ENCODE results near the gene NKX2-8. TPM values are rescaled to one million over a fixed set of nuclear protein-coding genes. Genes with fewer than 3 reads are reported as not detected.
"Not testable (repeated sequence)": the region's sequence is repeated elsewhere in the genome, so short reads cannot be mapped to it uniquely, and the experiment has no call there.

The NKX2-8 gene
- total RNA-seq, 1 donor from 2014 or later: not detected

GRCh38 chr14:36580141-36580855 lies 2.1 kb downstream of the NKX2-8 start:
- DNase-seq (ENCODE audit: low read depth): no peak

- no peak for DNase-seq (ENCODE audit: low read depth)
These were observed 2.8 kb downstream of the NKX2-8 start for GRCh38 chr14:36579573-36580140.

GRCh38 chr14:36579001-36579555 lies 3.3 kb downstream of the NKX2-8 start:
- DNase-seq (ENCODE audit: low read depth): no peak

- no peak for DNase-seq (ENCODE audit: low read depth)
These were observed 12.3 kb downstream of the NKX2-8 start for GRCh38 chr14:36570065-36570464.

- peak; percentile 30 for DNase-seq (ENCODE audit: low read depth)
These were observed 25.5 kb downstream of the NKX2-8 start for GRCh38 chr14:36556811-36557433.

GRCh38 chr14:36555998-36556743 lies 26.2 kb downstream of the NKX2-8 start:
- peak; percentile 4 for DNase-seq (ENCODE audit: low read depth)

- DNase-seq (ENCODE audit: low read depth): peak; percentile 50
These were observed 28.7 kb downstream of the NKX2-8 start for GRCh38 chr14:36553656-36554260.

GRCh38 chr14:36550899-36551298 lies 31.5 kb downstream of the NKX2-8 start:
- no peak for DNase-seq (ENCODE audit: low read depth)

GRCh38 chr14:36544280-36544679 lies 38.1 kb downstream of the NKX2-8 start:
- DNase-seq (ENCODE audit: low read depth): not testable (repeated sequence)

- DNase-seq (ENCODE audit: low read depth): no peak
These were observed 44.4 kb downstream of the NKX2-8 start for GRCh38 chr14:36538051-36538450.

Other genes with a start within 250 kb of the NKX2-8 start
- not detected in 2 replicates for gene NKX2-1, start 62.4 kb downstream of the NKX2-8 start, total RNA-seq
- 0.05 and 0.62 TPM in 2 replicates for gene PAX9, start 79.2 kb upstream of the NKX2-8 start, total RNA-seq

Measured in myocyte (in vitro differentiated cells).